B cell (primary cell): ENCODE results near the gene SLC12A3. TPM values are rescaled to one million over a fixed set of nuclear protein-coding genes. Genes with fewer than 3 reads are reported as not detected.
A peak's percentile ranks its signal among the peaks of the same experiment; 100 is the strongest.

Source experiments
- ATAC-seq: fragments of 200-7000 bp; cut with Tn5 transposase; one replicate; pipeline ENCODE4 v1.10.0; 2021; ENCODE audit warnings: low read depth, mild to moderate bottlenecking, moderate number of reproducible peaks, moderate library complexity
- CTCF ChIA-PET: fragments of 350-600 bp; sonication (Branson Sonifier 250); formaldehyde crosslinking; loops from one replicate; lab custom pipeline; 2021; ENCODE audit warnings: antibody characterized with exemption, inconsistent platforms; lab: Charles Lee
- POLR2A ChIA-PET: fragments of 350-600 bp; sonication (Branson Sonifier 250); formaldehyde crosslinking; loops from one replicate; lab custom pipeline; 2021; ENCODE audit warnings: antibody characterized with exemption; lab: Charles Lee
- DNase-seq: peaks from one replicate; pipeline ENCODE4 v3.0.0; 2013
- H2AFZ ChIP-seq: 2 replicates; pipeline ENCODE4 v1.6.1; 2012; ENCODE audit warnings: mild to moderate bottlenecking, low read depth, low read length; ENCODE audit not compliant: insufficient read depth, poor library complexity, severe bottlenecking
- H3K27ac ChIP-seq, 2 donors: 1 replicate in 1 of 2; 2 replicates in 1 of 2; pipeline ENCODE4 v1.5.1; 2012 to 2013; ENCODE audit warnings: low read length in 2 of 2, mild to moderate bottlenecking in 2 of 2, moderate library complexity in 1 of 2
- H3K27me3 ChIP-seq, 4 experiments: fragments of 200-600 bp in 1 of 4; sonication (generic) in 1 of 4; replicated peaks in 1 of 4; 1 replicate in 2 of 4; 2 replicates in 2 of 4; pipeline versions ENCODE4 v1.6.1 to v1.7.0; 2013 to 2016; ENCODE audit warnings: low read length in 3 of 4, mild to moderate bottlenecking in 2 of 4, mixed read lengths in 1 of 4, moderate library complexity in 1 of 4; ENCODE audit not compliant: insufficient read depth in 4 of 4, control insufficient read depth in 3 of 4; ENCODE audit errors: control extremely low read depth in 1 of 4
- H3K36me3 ChIP-seq, 2 experiments: replicated peaks in 1 of 2; 1 replicate in 1 of 2; 2 replicates in 1 of 2; pipeline versions ENCODE4 v1.6.1 to v1.7.1; 2013; ENCODE audit warnings: low read length in 1 of 2; ENCODE audit not compliant: insufficient read depth in 2 of 2, control insufficient read depth in 1 of 2; ENCODE audit errors: control extremely low read depth in 1 of 2, extremely low read depth in 1 of 2
- H3K4me1 ChIP-seq, 2 donors: fragments of 200-600 bp in 1 of 2; sonication (generic) in 1 of 2; 1 replicate in 1 of 2; 2 replicates in 1 of 2; pipeline versions ENCODE4 v1.5.1 to v1.6.1; 2013 to 2017; ENCODE audit warnings: low read length in 2 of 2; ENCODE audit not compliant: control insufficient read depth in 2 of 2, insufficient read depth in 2 of 2
- H3K4me2 ChIP-seq: replicated peaks from 2 replicates; pipeline ENCODE3; 2012; ENCODE audit warnings: mild to moderate bottlenecking, low read depth, low read length; ENCODE audit not compliant: poor library complexity, severe bottlenecking
- H3K4me3 ChIP-seq, 5 experiments: fragments of 200-600 bp in 1 of 5; sonication (generic) in 1 of 5; 1 replicate in 3 of 5; 2 replicates in 2 of 5; pipeline versions ENCODE4 v1.5.1 to v1.7.0; 2011 to 2016; ENCODE audit warnings: low read length in 4 of 5, mild to moderate bottlenecking in 4 of 5, low read depth in 2 of 5, control low read depth in 1 of 5, moderate library complexity in 1 of 5; ENCODE audit not compliant: insufficient read depth in 1 of 5; ENCODE audit errors: control extremely low read depth in 1 of 5, extremely low read depth in 1 of 5
- H3K79me2 ChIP-seq: fragments of 200-600 bp; sonication (generic); one replicate; pipeline ENCODE4 v1.6.0; 2016; ENCODE audit warnings: low read length; ENCODE audit not compliant: control insufficient read depth, insufficient read depth
- H3K9ac ChIP-seq: fragments of 200-600 bp; sonication (generic); 2 replicates; pipeline ENCODE4 v1.6.1; 2017; ENCODE audit warnings: mild to moderate bottlenecking, low read length, moderate library complexity
- H3K9me3 ChIP-seq, 3 donors: one replicate each; pipeline versions ENCODE4 v1.6.1 to v1.7.1; 2013; ENCODE audit warnings: low read length in 2 of 3; ENCODE audit not compliant: control insufficient read depth in 2 of 3, insufficient read depth in 1 of 3; ENCODE audit errors: control extremely low read depth in 1 of 3
- H4K20me1 ChIP-seq: 2 replicates; pipeline ENCODE4 v1.6.0; 2012; ENCODE audit warnings: mild to moderate bottlenecking, low read length; ENCODE audit not compliant: insufficient read depth, control insufficient read depth, poor library complexity, severe bottlenecking
- H3K27ac Mint-ChIP-seq: one replicate; pipeline ENCODE4 v1.8.0; 2021; ENCODE audit warnings: mixed read lengths
- H3K27me3 Mint-ChIP-seq: one replicate; pipeline ENCODE4 v1.8.0; 2021; ENCODE audit warnings: mixed read lengths
- H3K4me1 Mint-ChIP-seq: one replicate; pipeline ENCODE4 v1.8.0; 2021; ENCODE audit warnings: mixed read lengths
- H3K4me3 Mint-ChIP-seq: one replicate; pipeline ENCODE4 v1.8.0; 2021; ENCODE audit warnings: mixed read lengths
- H3K9me3 Mint-ChIP-seq: one replicate; pipeline ENCODE4 v1.8.0; 2022; ENCODE audit warnings: mixed read lengths; ENCODE audit not compliant: insufficient read depth
- EZH2 ChIP-seq: IDR thresholded peaks from 2 replicates; pipeline ENCODE4 v1.6.1; 2012; ENCODE audit warnings: borderline replicate concordance, low read depth, mild to moderate bottlenecking, moderate library complexity, low read length; ENCODE audit not compliant: insufficient read depth, poor library complexity, severe bottlenecking
- WGBS: methylation state at CpG from one replicate; pipeline ENCODE4 v1.1.5; 2013; ENCODE audit warnings: missing lambda C conversion rate; ENCODE audit not compliant: insufficient coverage; 5-methylcytosine and 5-hydroxymethylcytosine counted together
- intact Hi-C: fragments of 100-400 bp; cut with micrococcal nuclease; formaldehyde crosslinking; loops from one replicate; pipeline ENCODE4 v1.10.0; 2022
- polyA plus RNA-seq: library from polyadenylated mRNA; depleted of rRNA; stranded (reverse); fragments of >200 nt; gene quantifications from 2 replicates; pipeline ENCODE4 v1.2.3, GENCODE V29; 2012
- total RNA-seq, 2 donors: library from RNA; stranded (reverse); fragments of 120-200 nt in 1 of 2; gene quantifications; 1 replicate in 1 of 2; 2 replicates in 1 of 2; pipeline versions ENCODE4 v1.2.3 to v1.2.4, GENCODE V29; 2013 to 2022
- TF ChIP-seq, protein P1 (sequence below): fragments of 200-600 bp; IDR thresholded peaks from one replicate; pipeline ENCODE4 v1.8.0; 2022; ENCODE audit warnings: antibody characterized with exemption, mild to moderate bottlenecking

The SLC12A3 gene
- total and polyA plus RNA-seq, 2 donors (not counting 1 experiment from before 2014, with no cell fraction given) = 1.3 to 4.9 TPM

DNA sequence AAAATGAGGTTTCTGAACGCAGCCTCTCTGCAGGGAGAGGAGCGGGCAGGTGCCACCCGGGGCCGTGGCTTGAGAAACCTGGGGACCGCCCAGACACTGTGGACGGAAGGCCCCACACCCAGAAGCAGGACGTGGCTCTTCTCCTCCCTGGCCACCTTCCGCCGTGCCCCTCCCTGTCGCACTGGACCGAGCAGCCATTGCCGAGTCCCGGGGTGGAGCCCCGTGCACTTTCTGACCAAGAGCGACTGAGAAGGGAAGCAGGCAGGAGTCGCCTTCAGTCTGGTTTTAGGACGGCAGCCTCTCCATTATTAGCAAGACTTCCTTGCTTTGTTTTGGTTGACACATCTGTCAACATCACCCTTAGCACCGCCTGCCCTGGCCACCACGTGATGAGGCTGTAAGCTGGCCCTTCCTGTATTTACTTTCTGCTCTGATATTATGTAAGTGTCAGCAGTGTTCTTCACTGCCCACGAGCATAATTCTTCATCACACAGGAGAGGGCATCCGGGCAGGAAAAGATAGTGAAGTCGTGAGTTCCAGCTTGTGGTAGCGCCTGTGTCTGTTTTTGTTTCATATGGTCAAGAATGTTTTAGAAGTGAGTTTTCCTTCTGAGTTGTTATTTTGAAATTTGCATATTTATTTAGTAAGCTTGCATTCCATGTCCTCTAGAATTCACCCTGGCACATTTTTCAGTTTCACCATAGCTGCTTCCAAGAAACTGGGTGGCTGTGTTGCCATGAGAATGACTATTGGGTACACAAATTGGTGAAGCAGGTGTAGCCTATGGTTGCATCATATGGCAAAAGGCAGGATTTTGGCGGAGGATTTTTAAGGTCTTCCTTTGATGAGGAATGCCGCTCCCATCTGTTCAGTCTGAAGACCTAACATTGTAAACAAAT is 68.0 kb downstream of the SLC12A3 start:
- Histone ChIP-seq H2AFZ (no peak overlapping the region), H3K9ac (peak overlapping the region; percentile 91), H3K79me2 (peaks cover 63% of the 10 kb centered on the region), H4K20me1 (peaks cover 59% of the 10 kb centered on the region), H3K9me3 (no peaks in the 10 kb centered on the region), H3K27me3 (no peaks in the 10 kb centered on the region), H3K27ac (peak overlapping the region; percentile 98 to 99), H3K4me3 (peak overlapping the region; percentile 88 to 98 (median 95)), H3K4me2 (peak overlapping the region; percentile 79), H3K4me1 (peaks cover 52 to 68% of the 10 kb centered on the region in 2 donors), H3K36me3 (peaks cover 15 to 44% of the 10 kb centered on the region in 2 experiments)
- intact Hi-C loops = loop anchor here (1.0 to 10.0 kb wide), 5 partner anchors 45 to 506 kb away; partner anchors contain the start of genes AMFR and ARL2BP
- no peaks in the 10 kb centered on the region for H3K9me3 Mint-ChIP-seq
- POLR2A ChIA-PET = interaction anchor here (0.7 to 7.7 kb wide), 10 partner anchors 9 to 71 kb away, joined by 3 to 108 read pairs (median 11); no protein-coding TSS in a partner anchor
- no peak for TF ChIP-seq EZH2
- TF ChIP-seq, protein P1, sequence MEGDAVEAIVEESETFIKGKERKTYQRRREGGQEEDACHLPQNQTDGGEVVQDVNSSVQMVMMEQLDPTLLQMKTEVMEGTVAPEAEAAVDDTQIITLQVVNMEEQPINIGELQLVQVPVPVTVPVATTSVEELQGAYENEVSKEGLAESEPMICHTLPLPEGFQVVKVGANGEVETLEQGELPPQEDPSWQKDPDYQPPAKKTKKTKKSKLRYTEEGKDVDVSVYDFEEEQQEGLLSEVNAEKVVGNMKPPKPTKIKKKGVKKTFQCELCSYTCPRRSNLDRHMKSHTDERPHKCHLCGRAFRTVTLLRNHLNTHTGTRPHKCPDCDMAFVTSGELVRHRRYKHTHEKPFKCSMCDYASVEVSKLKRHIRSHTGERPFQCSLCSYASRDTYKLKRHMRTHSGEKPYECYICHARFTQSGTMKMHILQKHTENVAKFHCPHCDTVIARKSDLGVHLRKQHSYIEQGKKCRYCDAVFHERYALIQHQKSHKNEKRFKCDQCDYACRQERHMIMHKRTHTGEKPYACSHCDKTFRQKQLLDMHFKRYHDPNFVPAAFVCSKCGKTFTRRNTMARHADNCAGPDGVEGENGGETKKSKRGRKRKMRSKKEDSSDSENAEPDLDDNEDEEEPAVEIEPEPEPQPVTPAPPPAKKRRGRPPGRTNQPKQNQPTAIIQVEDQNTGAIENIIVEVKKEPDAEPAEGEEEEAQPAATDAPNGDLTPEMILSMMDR = no peak
- H3K27me3 Mint-ChIP-seq = no peaks in the 10 kb centered on the region
- H3K4me1 Mint-ChIP-seq = peaks cover 55% of the 10 kb centered on the region
- peak overlapping the region; percentile 92 for H3K4me3 Mint-ChIP-seq
- peak overlapping the region; percentile 96 for H3K27ac Mint-ChIP-seq
- CTCF ChIA-PET = interaction anchor here (0.6 to 10.8 kb wide), 10 partner anchors 8 to 113 kb away, joined by 3 to 140 read pairs (median 6); partner anchors contain the start of gene SLC12A3
- WGBS = under 1% methylated on average over 15 of the region's 25 CpGs
- ATAC-seq = no peak
- DNase-seq = peak; percentile 64
